ENCODE results near the gene RNF26. TPM values are rescaled to one million over a fixed set of nuclear protein-coding genes. Genes with fewer than 3 reads are reported as not detected.

The RNF26 gene
- total and polyA plus RNA-seq, 4 donors = 8.2 to 25.4 (median 13.6) TPM

- Histone ChIP-seq H3K36me3 (ENCODE audit: control insufficient read depth in 4 of 4, insufficient read depth in 4 of 4, low read length in 4 of 4) (no peaks in the 10 kb centered on the region), H3K4me3 (no peak overlapping the region), H3K4me1 (ENCODE audit: control insufficient read depth in 5 of 5, insufficient read depth in 5 of 5, low read length in 5 of 5) (peaks cover 4 to 48% (median 24%) of the 10 kb centered on the region in 5 donors), H3K9me3 (ENCODE audit: control insufficient read depth in 4 of 4, insufficient read depth in 3 of 4, low read length in 3 of 4) (no peaks in the 10 kb centered on the region), H3K27me3 (ENCODE audit: control insufficient read depth in 3 of 3, insufficient read depth in 3 of 3, low read length in 2 of 3) (no peaks in the 10 kb centered on the region), H3K9ac (ENCODE audit: insufficient read depth in 1 of 2, low read length in 2 of 2) (no peak overlapping the region), H3K27ac (ENCODE audit: low read depth in 1 of 2, low read length in 1 of 2) (peak overlapping the region in 1 of 2 donors; percentile 86)
- WGBS, 2 donors = 70 to 71% methylated on average over 8 of the region's 8 CpGs
- ATAC-seq (ENCODE audit: insufficient read depth, low FRiP score) (no peak), DNase-seq (no peak)
- TF ChIP-seq, protein P1, sequence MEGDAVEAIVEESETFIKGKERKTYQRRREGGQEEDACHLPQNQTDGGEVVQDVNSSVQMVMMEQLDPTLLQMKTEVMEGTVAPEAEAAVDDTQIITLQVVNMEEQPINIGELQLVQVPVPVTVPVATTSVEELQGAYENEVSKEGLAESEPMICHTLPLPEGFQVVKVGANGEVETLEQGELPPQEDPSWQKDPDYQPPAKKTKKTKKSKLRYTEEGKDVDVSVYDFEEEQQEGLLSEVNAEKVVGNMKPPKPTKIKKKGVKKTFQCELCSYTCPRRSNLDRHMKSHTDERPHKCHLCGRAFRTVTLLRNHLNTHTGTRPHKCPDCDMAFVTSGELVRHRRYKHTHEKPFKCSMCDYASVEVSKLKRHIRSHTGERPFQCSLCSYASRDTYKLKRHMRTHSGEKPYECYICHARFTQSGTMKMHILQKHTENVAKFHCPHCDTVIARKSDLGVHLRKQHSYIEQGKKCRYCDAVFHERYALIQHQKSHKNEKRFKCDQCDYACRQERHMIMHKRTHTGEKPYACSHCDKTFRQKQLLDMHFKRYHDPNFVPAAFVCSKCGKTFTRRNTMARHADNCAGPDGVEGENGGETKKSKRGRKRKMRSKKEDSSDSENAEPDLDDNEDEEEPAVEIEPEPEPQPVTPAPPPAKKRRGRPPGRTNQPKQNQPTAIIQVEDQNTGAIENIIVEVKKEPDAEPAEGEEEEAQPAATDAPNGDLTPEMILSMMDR (IDR thresholded peaks at IDR 0.05; ENCODE audit: control extremely low read depth, extremely low read depth) = no peak
Measured at GRCh38 chr11:119371778-119372182, 37.5 kb downstream of the RNF26 start.

- Histone ChIP-seq H3K4me1 (ENCODE audit: control insufficient read depth in 5 of 5, insufficient read depth in 5 of 5, low read length in 5 of 5) (peaks cover 4 to 48% (median 24%) of the 10 kb centered on the region in 5 donors), H3K4me3 (no peak overlapping the region)
- WGBS, 2 donors = 90 to 94% methylated on average over 26 of the region's 26 CpGs
Measured at GRCh38 chr11:119372260-119373058, 38.1 kb downstream of the RNF26 start.

DNA sequence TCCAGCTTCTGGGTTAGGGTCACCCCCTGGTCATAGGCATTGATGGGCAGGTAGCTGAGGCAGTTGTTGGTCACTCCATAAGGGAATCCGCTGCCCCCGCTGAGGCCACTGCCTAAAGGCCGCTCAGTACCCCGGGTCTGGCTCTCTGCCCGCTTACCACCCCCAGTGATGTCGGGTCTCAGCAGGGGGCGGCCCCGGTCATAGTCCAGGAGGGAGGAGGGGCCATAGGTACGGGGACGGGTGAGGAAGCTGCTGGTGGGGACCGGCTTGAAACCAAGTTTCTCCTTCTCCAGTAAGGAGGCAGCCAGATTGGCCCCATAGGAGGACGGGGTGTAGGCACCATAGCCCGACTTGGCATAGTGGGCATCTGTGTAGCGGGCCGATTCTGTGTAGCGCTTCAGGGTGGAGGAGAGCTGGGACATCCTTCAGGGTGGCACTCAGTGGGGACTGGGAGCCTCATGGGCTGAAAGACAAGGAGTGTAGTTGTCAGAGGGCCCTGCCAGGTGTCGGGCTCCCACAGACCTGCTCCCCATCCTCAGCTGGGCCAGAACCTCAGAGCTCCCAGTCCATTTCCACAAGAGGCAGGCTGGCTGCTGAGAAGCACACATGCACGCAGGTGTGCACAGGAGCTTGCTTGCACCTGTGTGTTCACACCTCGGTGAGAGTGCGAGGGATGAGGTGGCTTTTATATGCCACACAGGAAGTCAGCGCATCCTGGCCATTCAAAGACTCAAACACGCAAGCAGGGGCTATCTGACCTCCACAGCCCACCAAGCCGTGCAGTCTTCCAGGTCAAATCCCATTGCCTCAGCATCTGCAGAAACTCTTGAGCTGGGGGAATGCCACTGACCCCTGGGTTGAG lies 39.0 kb downstream of the RNF26 start:
- ATAC-seq (ENCODE audit: insufficient read depth, low FRiP score) (no peak), DNase-seq (no peak)
- TF ChIP-seq, protein P1 (IDR thresholded peaks at IDR 0.05; ENCODE audit: control extremely low read depth, extremely low read depth) = no peak
- no peaks in the 10 kb centered on the region for H3K9me3 ChIP-seq (ENCODE audit: control insufficient read depth in 4 of 4, insufficient read depth in 3 of 4, low read length in 3 of 4)
- no peak overlapping the region for H3K9ac ChIP-seq (ENCODE audit: insufficient read depth in 1 of 2, low read length in 2 of 2)
- no peak overlapping the region for H3K4me3 ChIP-seq
- peaks cover 4 to 43% (median 19%) of the 10 kb centered on the region in 5 donors for H3K4me1 ChIP-seq (ENCODE audit: control insufficient read depth in 5 of 5, insufficient read depth in 5 of 5, low read length in 5 of 5)
- peak overlapping the region in 1 of 2 donors; percentile 69 for H3K27ac ChIP-seq (ENCODE audit: low read depth in 1 of 2, low read length in 1 of 2)
- H3K36me3 ChIP-seq (ENCODE audit: control insufficient read depth in 4 of 4, insufficient read depth in 4 of 4, low read length in 4 of 4) = no peaks in the 10 kb centered on the region
- 84 to 88% methylated on average over 23 of the region's 23 CpGs for WGBS, 2 donors
- no peaks in the 10 kb centered on the region for H3K27me3 ChIP-seq (ENCODE audit: control insufficient read depth in 3 of 3, insufficient read depth in 3 of 3, low read length in 2 of 3)

More at GRCh38 chr11:119372260-119373058, 38.1 kb downstream of the RNF26 start:
- Histone ChIP-seq H3K36me3 (ENCODE audit: control insufficient read depth in 4 of 4, insufficient read depth in 4 of 4, low read length in 4 of 4) (no peaks in the 10 kb centered on the region), H3K27ac (ENCODE audit: low read depth in 1 of 2, low read length in 1 of 2) (peak overlapping the region in 1 of 2 donors; percentile 69), H3K9me3 (ENCODE audit: control insufficient read depth in 4 of 4, insufficient read depth in 3 of 4, low read length in 3 of 4) (no peaks in the 10 kb centered on the region), H3K27me3 (ENCODE audit: control insufficient read depth in 3 of 3, insufficient read depth in 3 of 3, low read length in 2 of 3) (no peaks in the 10 kb centered on the region), H3K9ac (ENCODE audit: insufficient read depth in 1 of 2, low read length in 2 of 2) (no peak overlapping the region)
- DNase-seq = no peak
- TF ChIP-seq, protein P1 (IDR thresholded peaks at IDR 0.05; ENCODE audit: control extremely low read depth, extremely low read depth) = no peak
- ATAC-seq (ENCODE audit: insufficient read depth, low FRiP score) = no peak
